MG63 (cell line): ENCODE data around the gene GGA1. TPM values are rescaled to one million over a fixed set of nuclear protein-coding genes. Genes with fewer than 3 reads are reported as not detected.

Experiments used
- DNase-seq: peaks from one replicate; pipeline ENCODE4 v3.0.0-alpha.2; 2020
- H3K27me3 ChIP-seq: fragments of 250-450 bp; sonication (Bioruptor Pico); 2 replicates; pipeline ENCODE4 v1.5.1; 2020; ENCODE audit warnings: mild to moderate bottlenecking, moderate library complexity
- H3K36me3 ChIP-seq: fragments of 250-450 bp; sonication (Bioruptor Pico); 2 replicates; pipeline ENCODE4 v1.5.1; 2020; ENCODE audit warnings: mild to moderate bottlenecking, moderate library complexity
- H3K4me3 ChIP-seq: fragments of 250-450 bp; sonication (Bioruptor Pico); 2 replicates; pipeline ENCODE4 v1.5.1; 2020; ENCODE audit warnings: mild to moderate bottlenecking, moderate library complexity
- H3K9me3 ChIP-seq: fragments of 250-450 bp; sonication (Bioruptor Pico); 2 replicates; pipeline ENCODE4 v1.5.1; 2020; ENCODE audit warnings: mild to moderate bottlenecking, moderate library complexity
- total RNA-seq: library from RNA; depleted of rRNA; stranded (reverse); fragments of >200 nt; shearing (Covaris generic); gene quantifications from 2 replicates; pipeline ENCODE4 v1.2.3, GENCODE V29; 2014; ENCODE audit warnings: low replicate concordance

Gene GGA1
- total RNA-seq, 1 experiment from 2014 or later, result 33.2 TPM

- no peaks in the 10 kb centered on the region for H3K9me3 ChIP-seq
- DNase-seq, result no peak
Observed at GRCh38 chr22:37669586-37669985, 61.0 kb downstream of the GGA1 start.

GRCh38 chr22:37672206-37672919 lies 63.7 kb downstream of the GGA1 start:
- DNase-seq, result no peak
- Histone ChIP-seq H3K4me3 (no peak overlapping the region), H3K36me3 (peaks cover 15% of the 10 kb centered on the region), H3K27me3 (no peaks in the 10 kb centered on the region), H3K9me3 (no peaks in the 10 kb centered on the region)

More at GRCh38 chr22:37669586-37669985, 61.0 kb downstream of the GGA1 start:
- Histone ChIP-seq H3K27me3 (no peaks in the 10 kb centered on the region), H3K36me3 (peaks cover 14% of the 10 kb centered on the region), H3K4me3 (no peak overlapping the region)

- DNase-seq, result no peak
- no peaks in the 10 kb centered on the region for H3K9me3 ChIP-seq
- no peak overlapping the region for H3K4me3 ChIP-seq
- H3K27me3 ChIP-seq, result no peaks in the 10 kb centered on the region
- H3K36me3 ChIP-seq, result peaks cover 19% of the 10 kb centered on the region
Observed at GRCh38 chr22:37672920-37673455, 64.4 kb downstream of the GGA1 start.

GRCh38 chr22:37674248-37674647 lies 65.6 kb downstream of the GGA1 start:
- Histone ChIP-seq H3K27me3 (no peaks in the 10 kb centered on the region), H3K9me3 (no peaks in the 10 kb centered on the region), H3K36me3 (peaks cover 31% of the 10 kb centered on the region), H3K4me3 (no peak overlapping the region)
- no peak for DNase-seq

GRCh38 chr22:37674951-37675929 lies 66.6 kb downstream of the GGA1 start, which contains the start of gene LGALS1:
Gene LGALS1 (plus strand): TSS chr22:37675636. CDS start chr22:37675703, 67 bp downstream.
- H3K36me3 ChIP-seq, result peaks cover 40% of the 10 kb centered on the region

GRCh38 chr22:37675930-37676735 lies 67.5 kb downstream of the GGA1 start:
- Histone ChIP-seq H3K9me3 (no peaks in the 10 kb centered on the region), H3K36me3 (peaks cover 40% of the 10 kb centered on the region), H3K27me3 (no peaks in the 10 kb centered on the region), H3K4me3 (peak overlapping the region; percentile 82)
- peak; percentile 69 for DNase-seq

More at GRCh38 chr22:37674951-37675929, 66.6 kb downstream of the GGA1 start, which contains the start of gene LGALS1:
- Histone ChIP-seq H3K27me3 (no peaks in the 10 kb centered on the region), H3K4me3 (peak within 1 kb of the TSS; percentile 82), H3K9me3 (no peaks in the 10 kb centered on the region)
- peak; percentile 99 for DNase-seq

GRCh38 chr22:37676736-37677492 lies 68.3 kb downstream of the GGA1 start:
- DNase-seq, result peak; percentile 96
- Histone ChIP-seq H3K4me3 (peak overlapping the region; percentile 82), H3K36me3 (peaks cover 40% of the 10 kb centered on the region), H3K27me3 (no peaks in the 10 kb centered on the region), H3K9me3 (no peaks in the 10 kb centered on the region)

GRCh38 chr22:37677493-37677974 lies 68.9 kb downstream of the GGA1 start:
- Histone ChIP-seq H3K27me3 (no peaks in the 10 kb centered on the region), H3K36me3 (peaks cover 40% of the 10 kb centered on the region), H3K4me3 (peak overlapping the region; percentile 82), H3K9me3 (no peaks in the 10 kb centered on the region)
- no peak for DNase-seq

GRCh38 chr22:37678372-37678771 lies 69.7 kb downstream of the GGA1 start:
- H3K36me3 ChIP-seq, result peaks cover 40% of the 10 kb centered on the region
- H3K9me3 ChIP-seq, result no peaks in the 10 kb centered on the region
- H3K27me3 ChIP-seq, result no peaks in the 10 kb centered on the region
- no peak overlapping the region for H3K4me3 ChIP-seq
- no peak for DNase-seq

GRCh38 chr22:37679670-37680069 lies 71.0 kb downstream of the GGA1 start:
- no peak for DNase-seq
- Histone ChIP-seq H3K36me3 (peaks cover 40% of the 10 kb centered on the region), H3K4me3 (no peak overlapping the region), H3K27me3 (no peaks in the 10 kb centered on the region), H3K9me3 (no peaks in the 10 kb centered on the region)

GRCh38 chr22:37680191-37680851 lies 71.7 kb downstream of the GGA1 start:
- Histone ChIP-seq H3K4me3 (no peak overlapping the region), H3K27me3 (no peaks in the 10 kb centered on the region), H3K36me3 (peaks cover 40% of the 10 kb centered on the region), H3K9me3 (no peaks in the 10 kb centered on the region)
- DNase-seq, result no peak

GRCh38 chr22:37681001-37681424 lies 72.4 kb downstream of the GGA1 start:
- Histone ChIP-seq H3K9me3 (no peaks in the 10 kb centered on the region), H3K36me3 (peaks cover 36% of the 10 kb centered on the region), H3K4me3 (no peak overlapping the region), H3K27me3 (no peaks in the 10 kb centered on the region)
- peak; percentile 47 for DNase-seq

- Histone ChIP-seq H3K36me3 (peaks cover 31% of the 10 kb centered on the region), H3K4me3 (no peak overlapping the region), H3K9me3 (no peaks in the 10 kb centered on the region), H3K27me3 (no peaks in the 10 kb centered on the region)
- peak; percentile 74 for DNase-seq
Observed at GRCh38 chr22:37681556-37682049, 73.0 kb downstream of the GGA1 start.
